ENCODE data around the gene TMTC2.
"Not testable (repeated sequence)": the region's sequence is repeated elsewhere in the genome, so short reads cannot be mapped to it uniquely, and the experiment has no call there.

- not testable (repeated sequence) for TF ChIP-seq EZH2 (IDR thresholded peaks at IDR 0.05; ENCODE audit: insufficient read depth, poor library complexity, severe bottlenecking); EZH2phosphoT487 (IDR thresholded peaks at IDR 0.05; ENCODE audit: insufficient read depth, low read depth)
Measured at GRCh38 chr12:82805004-82805403, 118.3 kb downstream of the TMTC2 start.

All from GM23248 (cell line).